ENCODE data around the gene GALNT13. TPM values are rescaled to one million over a fixed set of nuclear protein-coding genes. Genes with fewer than 3 reads are reported as not detected.
"Not testable (repeated sequence)": the region's sequence is repeated elsewhere in the genome, so short reads cannot be mapped to it uniquely, and the experiment has no call there.

The GALNT13 gene
- total RNA-seq, 1 donor from 2014 or later, result 0.40 TPM

DNA sequence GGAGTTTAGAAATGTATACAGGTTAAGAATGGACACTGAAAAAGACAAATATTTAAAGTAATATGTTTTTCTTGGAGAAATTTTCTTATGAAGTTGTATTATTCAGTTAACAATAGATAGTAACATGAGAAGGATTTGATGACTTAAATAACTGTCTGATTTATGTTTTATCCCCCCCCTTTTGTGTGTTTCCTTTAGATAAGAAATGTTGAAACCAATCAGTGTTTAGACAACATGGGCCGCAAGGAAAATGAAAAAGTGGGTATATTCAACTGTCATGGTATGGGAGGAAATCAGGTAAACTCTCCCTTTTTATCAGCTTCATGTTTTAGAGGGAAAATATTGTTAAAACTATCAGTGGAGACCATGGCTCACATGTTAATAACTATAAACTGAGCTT lies 537.1 kb downstream of the GALNT13 start:
- no peak for DNase-seq (ENCODE audit: low read depth)

- DNase-seq (ENCODE audit: low read depth), result no peak
Measured at GRCh38 chr2:154422251-154422650, 550.5 kb downstream of the GALNT13 start.

- DNase-seq (ENCODE audit: low read depth), result no peak
Measured at GRCh38 chr2:154425994-154426393, 554.3 kb downstream of the GALNT13 start.

GRCh38 chr2:154427453-154427852 lies 555.7 kb downstream of the GALNT13 start:
- no peak for DNase-seq (ENCODE audit: low read depth)

DNA sequence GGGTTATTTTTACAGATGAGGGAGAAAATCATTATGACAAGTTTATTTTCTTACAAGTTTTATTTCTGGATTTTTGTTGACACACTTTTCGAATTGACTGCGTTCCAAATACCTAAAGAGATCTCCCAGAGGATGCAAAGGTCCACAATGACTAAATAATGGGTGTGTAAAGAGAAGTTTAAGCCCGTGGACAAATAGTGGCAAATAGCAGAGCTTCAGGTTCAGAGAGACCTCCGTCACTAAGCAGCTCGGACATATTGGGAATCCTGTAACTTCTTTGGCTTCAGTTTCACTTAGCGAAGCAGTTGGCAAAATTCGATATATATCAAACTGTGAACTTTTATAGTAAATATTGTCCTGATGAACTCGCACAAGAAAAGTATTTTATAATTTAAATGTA lies 556.3 kb downstream of the GALNT13 start:
- no peak for DNase-seq (ENCODE audit: low read depth)

- DNase-seq (ENCODE audit: low read depth), result no peak
Measured at GRCh38 chr2:154433010-154433409, 561.3 kb downstream of the GALNT13 start.

DNA sequence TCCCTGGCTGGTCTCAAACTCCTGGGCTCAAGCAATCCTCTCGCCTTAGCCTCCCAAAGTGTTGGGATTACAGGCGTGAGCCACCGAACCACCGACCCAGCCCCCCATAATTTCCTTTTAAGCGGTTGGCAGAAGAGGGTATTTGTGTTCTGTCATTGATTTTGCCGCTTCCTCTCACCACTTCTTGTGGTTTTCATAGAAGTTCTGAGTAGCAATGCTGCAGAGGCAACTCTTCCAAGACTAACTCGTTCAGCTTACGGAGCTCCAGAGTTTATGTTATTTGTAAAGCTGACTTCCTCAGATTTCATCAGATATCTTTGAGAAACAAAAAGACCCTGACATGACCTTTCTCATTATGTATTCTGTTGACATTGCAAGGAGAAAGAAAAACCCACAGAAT lies 565.4 kb downstream of the GALNT13 start:
- DNase-seq (ENCODE audit: low read depth), result no peak

DNA sequence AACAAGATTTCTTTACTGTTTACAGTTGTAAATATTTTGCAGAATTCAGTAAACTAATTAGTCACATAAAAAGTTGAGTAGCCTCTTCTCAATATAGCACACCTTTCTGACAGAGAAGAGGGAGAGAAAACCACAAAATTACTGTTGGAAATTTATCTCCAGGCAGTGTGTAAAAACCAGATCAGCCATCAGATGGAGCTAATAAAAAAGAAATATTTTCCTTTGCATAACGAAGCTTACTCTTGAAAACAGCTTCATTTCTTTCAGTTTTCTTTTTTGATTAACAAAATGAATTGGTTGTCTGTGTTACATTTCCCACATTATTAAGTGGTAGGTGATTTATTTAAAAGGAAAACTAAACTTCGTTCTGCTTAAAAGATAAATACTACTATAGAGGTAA lies 567.4 kb downstream of the GALNT13 start:
- DNase-seq (ENCODE audit: low read depth), result peak; percentile 39

DNA sequence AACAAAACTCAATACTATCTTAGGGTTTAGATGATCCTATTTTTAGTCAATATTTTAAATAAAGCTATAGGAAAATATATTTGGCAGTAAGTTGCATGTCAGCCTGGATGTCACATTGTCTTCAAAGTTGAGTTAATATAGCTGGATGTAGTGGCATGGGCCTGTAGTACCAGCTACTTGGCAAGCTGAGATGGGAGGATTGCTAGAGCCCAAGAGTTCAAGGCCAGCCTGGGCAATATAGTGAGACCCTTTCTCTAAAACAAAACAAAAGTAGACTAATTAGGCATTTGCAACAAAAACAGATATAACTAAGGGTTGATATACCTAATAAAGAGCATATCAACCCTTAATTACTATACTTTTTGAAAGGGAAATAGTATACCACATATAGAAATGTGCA lies 572.2 kb downstream of the GALNT13 start:
- DNase-seq (ENCODE audit: low read depth), result no peak

GRCh38 chr2:154446324-154446723 lies 574.6 kb downstream of the GALNT13 start:
- DNase-seq (ENCODE audit: low read depth), result no peak

- no peak for DNase-seq (ENCODE audit: low read depth)
Measured at GRCh38 chr2:154447727-154448418, 576.2 kb downstream of the GALNT13 start.

DNA sequence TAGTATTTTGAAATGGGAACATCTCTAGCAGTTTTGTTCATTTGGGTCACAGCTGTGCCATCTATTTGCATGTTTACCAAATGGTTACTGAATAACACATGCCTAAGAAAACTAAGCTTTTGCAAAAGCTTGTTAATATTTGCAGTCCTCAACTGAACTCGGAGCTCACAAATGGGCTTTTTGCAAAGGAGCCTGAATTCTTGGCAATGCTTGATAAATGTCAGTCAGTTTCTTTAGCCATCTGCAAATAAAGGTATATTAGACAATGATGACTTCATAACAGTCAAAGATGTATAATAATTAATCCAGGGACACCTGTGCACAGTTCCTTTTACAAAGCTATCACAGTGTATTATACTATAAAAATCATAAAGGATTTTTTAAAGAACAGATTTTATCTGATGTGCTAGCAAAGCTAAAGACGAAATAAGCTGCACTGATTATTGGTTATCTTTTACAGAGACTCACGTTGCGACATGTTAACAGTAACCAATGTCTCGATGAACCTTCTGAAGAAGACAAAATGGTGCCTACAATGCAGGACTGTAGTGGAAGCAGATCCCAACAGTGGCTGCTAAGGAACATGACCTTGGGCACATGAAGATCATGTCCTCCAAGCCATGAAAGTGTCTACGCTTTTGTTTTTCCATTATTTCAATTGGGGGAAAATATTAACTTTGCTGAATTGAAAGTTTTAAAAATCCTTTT lies 578.4 kb downstream of the GALNT13 start:
- DNase-seq (ENCODE audit: low read depth), result peak; percentile 25

GRCh38 chr2:154452471-154452870 lies 580.7 kb downstream of the GALNT13 start:
- no peak for DNase-seq (ENCODE audit: low read depth)

- peak; percentile 68 for DNase-seq (ENCODE audit: low read depth)
Measured at GRCh38 chr2:154452906-154453493, 581.3 kb downstream of the GALNT13 start.

GRCh38 chr2:154455166-154455565 lies 583.4 kb downstream of the GALNT13 start:
- DNase-seq (ENCODE audit: low read depth), result no peak

DNA sequence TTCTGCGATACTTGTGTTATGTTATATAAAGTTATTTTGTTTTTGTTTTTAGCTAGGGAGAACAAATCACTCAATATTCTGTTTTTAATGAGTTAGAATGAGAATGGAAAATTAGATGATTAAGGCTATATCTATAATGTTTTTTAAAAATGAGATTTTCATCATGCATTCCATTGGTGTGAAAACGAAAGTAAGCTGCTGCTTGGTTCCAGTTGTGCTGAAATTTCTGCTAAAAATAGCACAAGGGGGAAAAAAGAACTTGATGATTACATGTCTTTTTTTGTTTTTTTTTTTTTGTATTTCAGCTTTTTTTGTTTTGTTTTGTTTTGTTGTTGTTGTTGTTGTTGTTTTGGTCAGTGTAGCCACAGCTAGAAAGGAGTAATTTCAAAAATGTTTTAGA lies 584.1 kb downstream of the GALNT13 start:
- DNase-seq (ENCODE audit: low read depth), result no peak

DNA sequence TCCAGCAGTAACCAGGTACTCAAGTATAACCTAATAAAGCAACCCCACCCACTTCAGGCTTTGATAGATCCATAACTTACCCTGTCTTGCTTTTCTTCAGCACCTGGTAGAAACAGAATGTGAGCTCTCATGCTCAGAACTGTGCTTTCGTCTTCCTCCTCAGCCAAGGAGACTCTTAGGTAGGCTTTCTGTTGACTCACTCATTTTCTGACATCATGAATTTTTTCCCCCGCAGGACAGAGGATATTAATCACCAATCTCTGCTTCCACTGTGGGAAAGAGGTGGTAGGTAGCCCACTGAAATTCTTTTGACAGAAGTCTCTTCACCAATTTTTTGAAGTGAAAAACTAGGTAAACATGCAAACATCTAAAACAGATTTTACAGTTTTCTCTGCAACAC lies 585.6 kb downstream of the GALNT13 start:
- DNase-seq (ENCODE audit: low read depth), result peak; percentile 45

DNA sequence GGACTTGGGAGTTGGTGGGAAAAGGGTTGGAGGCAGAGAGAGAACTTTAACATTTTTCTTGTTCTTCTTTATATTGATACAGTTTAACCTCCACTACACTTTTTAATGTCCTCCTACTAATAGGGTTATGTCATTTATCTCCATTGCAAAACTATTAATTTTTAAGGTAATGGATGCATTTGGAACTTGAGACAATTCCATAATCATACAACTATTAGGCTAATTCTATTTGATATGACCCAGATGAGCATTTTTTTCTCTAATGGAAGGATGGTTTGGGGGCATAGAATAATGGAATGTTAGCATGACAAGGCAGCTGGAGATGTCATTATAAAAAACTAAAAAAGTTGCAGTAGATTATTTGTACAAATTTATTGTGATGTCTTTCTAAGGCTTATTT lies 587.6 kb downstream of the GALNT13 start:
- DNase-seq (ENCODE audit: low read depth), result no peak

GRCh38 chr2:154462634-154463033 lies 590.9 kb downstream of the GALNT13 start:
- no peak for DNase-seq (ENCODE audit: low read depth)

DNA sequence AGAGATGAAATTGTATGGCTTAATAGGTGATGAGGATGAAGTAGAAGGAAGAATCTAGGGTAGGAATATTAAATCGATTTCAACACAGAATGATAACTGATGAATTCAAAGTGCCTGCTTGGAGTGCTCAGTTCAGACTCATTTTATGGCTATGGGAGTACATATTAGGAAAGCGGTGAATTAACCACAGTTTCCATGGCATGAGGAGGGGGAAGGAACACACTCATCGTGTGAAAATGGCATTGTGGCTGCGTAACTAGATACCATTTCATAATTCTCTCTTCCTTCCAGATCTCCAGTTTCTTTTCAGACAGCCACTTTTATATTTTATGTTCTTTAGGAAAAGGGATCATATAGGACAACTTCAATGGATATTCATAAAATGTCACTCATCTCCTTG lies 594.5 kb downstream of the GALNT13 start:
- no peak for DNase-seq (ENCODE audit: low read depth)

- peak; percentile 87 for DNase-seq (ENCODE audit: low read depth)
Measured at GRCh38 chr2:154470376-154470775, 598.7 kb downstream of the GALNT13 start.

DNA sequence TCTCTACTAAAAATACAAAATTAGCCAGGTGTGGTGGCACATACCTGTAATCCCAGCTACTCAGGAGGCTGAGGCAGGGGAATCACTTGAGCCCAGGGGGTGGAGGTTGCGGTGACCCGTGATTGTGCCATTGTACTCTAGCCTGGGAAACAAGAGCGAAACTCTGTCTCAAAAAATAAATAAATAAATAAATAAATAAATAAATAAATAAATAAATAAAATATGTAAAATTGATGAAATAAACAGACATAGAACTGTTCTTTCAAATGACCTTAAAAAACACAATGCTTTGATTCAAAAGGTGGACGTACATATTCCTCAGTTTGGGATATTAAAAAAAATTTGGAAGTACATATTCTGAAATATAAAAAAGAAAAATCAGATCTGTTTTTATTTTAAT lies 599.8 kb downstream of the GALNT13 start:
- not testable (repeated sequence) for DNase-seq (ENCODE audit: low read depth)

DNA sequence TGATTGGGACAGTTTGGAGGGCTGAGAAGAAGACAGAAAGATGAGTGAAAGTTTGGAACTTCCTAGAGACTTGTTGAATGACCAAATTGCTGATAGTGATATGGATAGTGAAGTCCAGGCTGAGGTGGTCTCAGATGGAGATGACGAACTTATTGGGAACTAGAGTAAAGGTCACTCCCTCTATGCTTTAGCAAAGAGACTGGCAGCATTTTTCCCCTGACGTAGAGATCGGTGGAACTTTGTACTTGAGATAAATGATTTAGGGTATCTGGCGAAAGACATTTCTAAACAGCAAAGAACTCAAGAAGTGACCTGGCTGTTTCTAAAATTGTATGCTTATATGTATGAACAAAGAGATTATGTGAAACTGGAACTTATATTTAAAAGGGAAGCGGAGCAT lies 605.6 kb downstream of the GALNT13 start:
- no peak for DNase-seq (ENCODE audit: low read depth)

All from renal cortical epithelial cell (primary cell).